Endothelial cell of umbilical vein (primary cell): ENCODE results near the gene TLR4. TPM values are rescaled to one million over a fixed set of nuclear protein-coding genes. Genes with fewer than 3 reads are reported as not detected.

Source experiments
- BruUV-seq: library from RNA; stranded (reverse); fragments of 400-500 nt; replicated peaks from 2 replicates; lab custom pipeline; 2021; lab: Mats Ljungman, UMichigan
- CTCF ChIA-PET: fragments of 300-600, 350-600 bp; sonication (Branson Sonifier 250); formaldehyde crosslinking; loops from one replicate; lab custom pipeline; 2021; ENCODE audit warnings: antibody characterized with exemption, inconsistent platforms; lab: Charles Lee
- POLR2A ChIA-PET: fragments of 300-600, 350-600 bp; sonication (Branson Sonifier 250); formaldehyde crosslinking; loops from one replicate; lab custom pipeline; 2021; ENCODE audit warnings: antibody characterized with exemption, inconsistent platforms; lab: Charles Lee
- DNase-seq: peaks from one replicate; pipeline ENCODE4 v3.0.0-alpha.2; 2011; ENCODE audit warnings: low read depth, low spot score
- FAIRE-seq: peaks from 2 replicates; lab custom pipeline; 2011; peaks lifted over from hg19 to GRCh38; lab: Jason Lieb, UNC
- H2AFZ ChIP-seq: 2 replicates; pipeline ENCODE4 v1.6.0; 2012; ENCODE audit warnings: low read depth, low read length, control low read depth, inconsistent platforms
- H3K27ac ChIP-seq: 2 replicates; pipeline ENCODE4 v1.5.1; 2011; ENCODE audit warnings: low read depth, mild to moderate bottlenecking, control low read depth, low read length, moderate library complexity; ENCODE audit not compliant: insufficient read depth
- H3K27me3 ChIP-seq, 2 experiments: 2 replicates each; pipeline versions ENCODE4 v1.6.0 to v1.6.1; 2011; ENCODE audit warnings: low read length in 2 of 2, mixed read lengths in 1 of 2; ENCODE audit not compliant: control insufficient read depth in 2 of 2, insufficient read depth in 2 of 2
- H3K36me3 ChIP-seq, 2 experiments: 2 replicates in 1 of 2; 3 replicates in 1 of 2; pipeline ENCODE4 v1.5.1; 2011; ENCODE audit warnings: low read length in 2 of 2, mild to moderate bottlenecking in 1 of 2, moderate library complexity in 1 of 2; ENCODE audit not compliant: control insufficient read depth in 2 of 2, insufficient read depth in 2 of 2; ENCODE audit errors: extremely low read depth in 1 of 2
- H3K4me1 ChIP-seq: 3 replicates; pipeline ENCODE4 v1.5.1; 2011; ENCODE audit warnings: mild to moderate bottlenecking, low read length; ENCODE audit not compliant: control insufficient read depth, insufficient read depth; ENCODE audit errors: extremely low read depth
- H3K4me2 ChIP-seq: 2 replicates; pipeline ENCODE4 v1.6.1; 2011; ENCODE audit warnings: low read length, control low read depth, mixed read lengths; ENCODE audit not compliant: insufficient read depth
- H3K4me3 ChIP-seq, 3 experiments: fragments of 200-600 bp in 1 of 3; sonication (generic), shearing (Covaris generic) in 1 of 3; replicated peaks in 1 of 3; 2 replicates each; pipeline ENCODE4 v1.5.1; 2011 to 2016; ENCODE audit warnings: control low read depth in 3 of 3, low read length in 3 of 3, mild to moderate bottlenecking in 2 of 3, inconsistent platforms in 1 of 3, low read depth in 1 of 3, moderate library complexity in 1 of 3; ENCODE audit not compliant: insufficient read depth in 1 of 3
- H3K79me2 ChIP-seq: 2 replicates; pipeline ENCODE4 v1.6.0; 2012; ENCODE audit warnings: low read length, inconsistent platforms; ENCODE audit not compliant: control insufficient read depth, insufficient read depth
- H3K9ac ChIP-seq: replicated peaks from 2 replicates; pipeline ENCODE3; 2011; ENCODE audit warnings: low read length, control low read depth; ENCODE audit not compliant: insufficient read depth; ENCODE audit errors: extremely low read depth
- H3K9me1 ChIP-seq: replicated peaks from 3 replicates; pipeline ENCODE4 v1.6.0; 2011; ENCODE audit warnings: mild to moderate bottlenecking, low read length; ENCODE audit not compliant: control insufficient read depth, insufficient read depth; ENCODE audit errors: extremely low read depth
- H3K9me3 ChIP-seq: replicated peaks from 2 replicates; pipeline ENCODE4 v1.5.1; 2012; ENCODE audit warnings: low read length, inconsistent platforms; ENCODE audit not compliant: control insufficient read depth, insufficient read depth
- H4K20me1 ChIP-seq: replicated peaks from 2 replicates; pipeline ENCODE3; 2011; ENCODE audit warnings: mild to moderate bottlenecking, low read length; ENCODE audit not compliant: control insufficient read depth, insufficient read depth; ENCODE audit errors: extremely low read depth
- EZH2 ChIP-seq: IDR thresholded peaks from 2 replicates; pipeline ENCODE4 v1.6.1; 2012; ENCODE audit warnings: borderline replicate concordance, low read depth, mild to moderate bottlenecking, moderate library complexity, low read length, inconsistent platforms; ENCODE audit not compliant: severe bottlenecking
- FOS ChIP-seq: IDR thresholded peaks from 2 replicates; pipeline ENCODE4 v1.6.1; 2011; ENCODE audit warnings: mild to moderate bottlenecking, low read length, moderate library complexity, borderline replicate concordance; ENCODE audit not compliant: insufficient read depth
- GATA2 ChIP-seq: IDR thresholded peaks from 2 replicates; pipeline ENCODE4 v1.7.0; 2011; ENCODE audit warnings: low read depth, mild to moderate bottlenecking, moderate library complexity, mixed read lengths, low read length; ENCODE audit not compliant: insufficient read length, insufficient read depth
- JUN ChIP-seq: IDR thresholded peaks from 2 replicates; pipeline ENCODE4 v1.6.1; 2011; ENCODE audit warnings: borderline replicate concordance, low read depth; ENCODE audit not compliant: insufficient read length, insufficient read depth
- MYC ChIP-seq: IDR thresholded peaks from one replicate; pipeline ENCODE4 v1.6.1; 2011; ENCODE audit warnings: mild to moderate bottlenecking, low read depth, low read length
- POLR2A ChIP-seq: IDR thresholded peaks from 2 replicates; pipeline ENCODE4 v1.6.1; 2012; ENCODE audit warnings: low read depth, mild to moderate bottlenecking, control low read depth, low read length
- POLR2AphosphoS5 ChIP-seq: IDR thresholded peaks from 2 replicates; pipeline ENCODE4 v1.6.1; 2012; ENCODE audit warnings: low read depth, mild to moderate bottlenecking, control low read depth, low read length, moderate library complexity; ENCODE audit not compliant: insufficient read depth
- dilution Hi-C: fragments of 300-500 bp; cut with MboI; formaldehyde crosslinking; loops from one replicate; pipeline ENCODE4 v1.15.0; 2019; ENCODE audit warnings: low sequenced_read_pairs; ENCODE audit not compliant: extremely low pct_ligation_motif_present
- intact Hi-C: fragments of 100-400 bp; cut with micrococcal nuclease; formaldehyde crosslinking; loops from one replicate; pipeline ENCODE4 v1.10.0; 2022
- polyA plus RNA-seq, 4 experiments: library from polyadenylated mRNA; depleted of rRNA in 3 of 4; stranded (reverse) in 3 of 4; unstranded in 1 of 4; fragments of >200 nt; gene quantifications; 2 replicates each; pipeline versions ENCODE4 v1.2.1 to v1.2.3, GENCODE V29; 2011 to 2012; ENCODE audit warnings: missing spikeins in 1 of 4
- total RNA-seq: library from RNA; stranded (reverse); gene quantifications from 2 replicates; pipeline ENCODE4 v1.2.3, GENCODE V29; 2021
- TF ChIP-seq, protein P1 (sequence below), 2 donors: IDR thresholded peaks; 1 replicate in 1 of 2; 2 replicates in 1 of 2; pipeline ENCODE4 v1.5.1; 2011; ENCODE audit warnings: low read length in 2 of 2, mild to moderate bottlenecking in 2 of 2, moderate library complexity in 2 of 2, control low read depth in 1 of 2, inconsistent platforms in 1 of 2, low read depth in 1 of 2; ENCODE audit not compliant: insufficient read depth in 1 of 2; ENCODE audit errors: extremely low read depth in 1 of 2
- TF ChIP-seq, protein P2 (sequence below): IDR thresholded peaks from 2 replicates; pipeline ENCODE4 v1.6.1; 2011; ENCODE audit not compliant: insufficient read depth, insufficient read length

The TLR4 gene
- total and polyA plus RNA-seq, 2 donors (not counting 3 experiments of a cell fraction or from before 2014, with no cell fraction given): 18.2 to 38.6 TPM

DNA sequence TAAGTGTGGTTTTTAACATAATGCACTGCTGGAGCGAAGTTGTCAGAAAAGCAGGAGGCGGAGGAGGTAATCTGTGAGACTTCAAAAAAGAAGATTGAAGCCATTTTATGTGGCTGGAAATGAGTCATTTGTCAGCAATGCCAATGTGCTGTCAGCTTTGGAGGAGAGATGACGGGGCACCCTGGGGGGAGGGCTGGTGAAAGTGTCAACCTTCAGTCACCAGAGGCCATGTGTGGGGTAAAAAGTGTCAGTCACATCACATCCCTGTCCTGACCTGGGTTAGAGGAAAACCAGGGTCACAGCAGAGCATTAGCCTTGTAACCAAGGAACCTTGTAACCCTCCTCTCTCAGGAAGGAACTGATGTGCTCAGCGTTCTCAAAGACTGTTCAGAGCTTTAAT, 59.1 kb downstream of the TLR4 start:
- no peaks in the 10 kb centered on the region for H3K79me2 ChIP-seq
- H3K4me3 ChIP-seq: no peak overlapping the region
- peak overlapping the region; percentile 12 for H3K4me2 ChIP-seq
- peaks cover 14% of the 10 kb centered on the region for H3K4me1 ChIP-seq
- H3K9me3 ChIP-seq: no peaks in the 10 kb centered on the region
- H4K20me1 ChIP-seq: no peaks in the 10 kb centered on the region
- peak; percentile 60 for DNase-seq
- peak overlapping the region; percentile 15 for H2AFZ ChIP-seq
- H3K27ac ChIP-seq: peak overlapping the region; percentile 16
- no peak for TF ChIP-seq EZH2
- TF ChIP-seq, protein P1, sequence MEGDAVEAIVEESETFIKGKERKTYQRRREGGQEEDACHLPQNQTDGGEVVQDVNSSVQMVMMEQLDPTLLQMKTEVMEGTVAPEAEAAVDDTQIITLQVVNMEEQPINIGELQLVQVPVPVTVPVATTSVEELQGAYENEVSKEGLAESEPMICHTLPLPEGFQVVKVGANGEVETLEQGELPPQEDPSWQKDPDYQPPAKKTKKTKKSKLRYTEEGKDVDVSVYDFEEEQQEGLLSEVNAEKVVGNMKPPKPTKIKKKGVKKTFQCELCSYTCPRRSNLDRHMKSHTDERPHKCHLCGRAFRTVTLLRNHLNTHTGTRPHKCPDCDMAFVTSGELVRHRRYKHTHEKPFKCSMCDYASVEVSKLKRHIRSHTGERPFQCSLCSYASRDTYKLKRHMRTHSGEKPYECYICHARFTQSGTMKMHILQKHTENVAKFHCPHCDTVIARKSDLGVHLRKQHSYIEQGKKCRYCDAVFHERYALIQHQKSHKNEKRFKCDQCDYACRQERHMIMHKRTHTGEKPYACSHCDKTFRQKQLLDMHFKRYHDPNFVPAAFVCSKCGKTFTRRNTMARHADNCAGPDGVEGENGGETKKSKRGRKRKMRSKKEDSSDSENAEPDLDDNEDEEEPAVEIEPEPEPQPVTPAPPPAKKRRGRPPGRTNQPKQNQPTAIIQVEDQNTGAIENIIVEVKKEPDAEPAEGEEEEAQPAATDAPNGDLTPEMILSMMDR (IDR thresholded peaks at IDR 0.05; ENCODE audit: extremely low read depth in 1 of 2, insufficient read depth in 1 of 2, low read depth in 1 of 2, low read length in 2 of 2): no peak
- peak; percentile 91 for TF ChIP-seq FOS
- peak; percentile 18 for TF ChIP-seq GATA2
- peak; percentile 35 for TF ChIP-seq POLR2AphosphoS5
- TF ChIP-seq POLR2A: no peak
- TF ChIP-seq, protein P2, sequence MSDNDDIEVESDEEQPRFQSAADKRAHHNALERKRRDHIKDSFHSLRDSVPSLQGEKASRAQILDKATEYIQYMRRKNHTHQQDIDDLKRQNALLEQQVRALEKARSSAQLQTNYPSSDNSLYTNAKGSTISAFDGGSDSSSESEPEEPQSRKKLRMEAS: no peak
- TF ChIP-seq JUN: peak; percentile 81
- no peak for TF ChIP-seq MYC
- POLR2A ChIA-PET: no interaction called here
- no peak overlapping the region for H3K9ac ChIP-seq
- H3K36me3 ChIP-seq: no peaks in the 10 kb centered on the region
- no peaks in the 10 kb centered on the region for H3K9me1 ChIP-seq
- dilution Hi-C loops (no loop called here), intact Hi-C loops (loop anchor here (1.0 to 5.0 kb wide), 2 partner anchors 59 to 86 kb away; partner anchors contain the start of gene TLR4)
- FAIRE-seq: peak; percentile 85
- CTCF ChIA-PET: no interaction called here
- H3K27me3 ChIP-seq: no peaks in the 10 kb centered on the region
- no TSS peak for BruUV-seq
